ENCODE data around the gene SERPINA5.

Gene SERPINA5, protein sequence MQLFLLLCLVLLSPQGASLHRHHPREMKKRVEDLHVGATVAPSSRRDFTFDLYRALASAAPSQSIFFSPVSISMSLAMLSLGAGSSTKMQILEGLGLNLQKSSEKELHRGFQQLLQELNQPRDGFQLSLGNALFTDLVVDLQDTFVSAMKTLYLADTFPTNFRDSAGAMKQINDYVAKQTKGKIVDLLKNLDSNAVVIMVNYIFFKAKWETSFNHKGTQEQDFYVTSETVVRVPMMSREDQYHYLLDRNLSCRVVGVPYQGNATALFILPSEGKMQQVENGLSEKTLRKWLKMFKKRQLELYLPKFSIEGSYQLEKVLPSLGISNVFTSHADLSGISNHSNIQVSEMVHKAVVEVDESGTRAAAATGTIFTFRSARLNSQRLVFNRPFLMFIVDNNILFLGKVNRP

DNA sequence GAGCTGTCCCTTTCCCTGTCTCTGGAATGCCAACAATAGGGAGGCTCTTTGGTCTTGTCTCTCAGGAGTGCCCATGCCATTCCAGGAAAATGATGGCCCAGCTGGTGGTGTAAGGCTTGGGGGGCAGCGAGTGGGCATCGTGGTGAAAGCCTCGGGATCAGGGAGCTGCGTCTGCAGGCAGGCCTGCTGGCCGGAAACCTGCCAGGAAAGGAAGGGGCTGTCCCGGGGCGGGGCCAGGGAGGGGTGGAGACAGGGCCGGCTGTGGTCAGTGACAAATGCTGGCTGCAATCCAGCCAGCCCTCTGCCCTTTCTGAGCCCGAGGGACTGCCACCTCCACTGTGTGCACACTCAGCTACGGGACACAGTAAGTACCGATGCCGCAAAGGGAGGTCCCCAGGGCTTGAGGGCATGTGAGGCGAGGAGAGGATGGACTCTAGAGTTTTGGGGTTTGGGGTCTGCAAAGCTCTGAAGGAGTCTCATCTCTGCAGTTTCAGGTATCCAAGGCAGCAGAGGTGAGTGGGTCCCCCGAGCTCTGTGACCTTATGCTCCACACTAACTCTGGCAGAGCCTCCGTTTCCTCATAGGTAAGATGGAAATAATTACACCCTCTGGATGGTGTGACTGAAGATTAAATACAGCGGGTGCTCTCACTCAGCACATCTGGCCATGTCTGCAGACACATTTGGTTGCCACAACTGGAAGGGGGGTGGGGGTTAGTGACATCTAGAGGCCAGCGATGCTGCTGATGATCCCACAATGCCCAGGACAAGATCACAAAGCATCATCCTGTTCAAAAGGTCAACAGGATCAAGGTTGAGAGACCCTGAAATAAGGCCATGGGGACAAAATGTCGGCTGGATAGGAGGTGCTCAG is at the start of gene SERPINA5:
Gene SERPINA5 (plus strand): TSS at position 300 of the 873 bp plus-strand sequence. CDS start 5,937 bp downstream, outside the sequence.
- DNase-seq, result no peak

DNA sequence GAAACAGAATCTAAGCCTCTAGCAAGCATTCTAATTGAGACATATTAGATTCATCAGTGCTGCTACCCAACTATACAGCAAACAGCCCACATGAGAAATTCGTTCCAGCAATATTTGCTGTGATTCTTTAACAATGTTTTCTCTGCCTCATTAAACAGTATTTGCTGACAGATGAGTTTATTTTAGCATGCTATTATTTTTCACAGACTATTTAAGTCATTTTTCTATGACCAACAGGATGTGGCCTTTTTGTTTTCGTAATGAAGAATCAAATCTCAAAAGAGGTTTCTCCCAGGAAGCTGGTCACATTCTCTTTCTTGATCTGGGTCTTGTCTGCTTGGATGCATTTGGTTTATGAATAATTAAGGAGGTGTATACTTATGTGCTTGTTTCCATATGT is 48.8 kb upstream of the SERPINA5 start:
- no peak for DNase-seq

DNA sequence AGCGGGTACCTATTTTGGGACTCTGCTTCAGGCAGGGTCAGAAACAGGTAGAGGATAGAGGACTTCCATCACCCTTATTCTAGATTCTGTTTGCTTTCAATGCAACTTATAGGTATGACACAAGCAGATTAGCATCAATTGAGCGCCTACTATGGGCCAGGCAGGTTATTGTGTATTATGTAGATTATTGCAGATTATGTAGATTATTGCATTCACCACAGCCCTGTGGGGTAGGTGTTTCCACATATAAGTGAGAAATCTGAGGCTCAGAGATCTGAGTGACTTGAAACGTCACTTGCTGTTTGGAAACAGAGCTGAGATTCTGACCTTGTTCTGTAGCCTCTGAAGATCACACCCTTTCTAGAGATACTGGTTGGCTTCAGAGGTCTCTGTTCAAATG is 45.7 kb upstream of the SERPINA5 start:
- no peak for DNase-seq

DNA sequence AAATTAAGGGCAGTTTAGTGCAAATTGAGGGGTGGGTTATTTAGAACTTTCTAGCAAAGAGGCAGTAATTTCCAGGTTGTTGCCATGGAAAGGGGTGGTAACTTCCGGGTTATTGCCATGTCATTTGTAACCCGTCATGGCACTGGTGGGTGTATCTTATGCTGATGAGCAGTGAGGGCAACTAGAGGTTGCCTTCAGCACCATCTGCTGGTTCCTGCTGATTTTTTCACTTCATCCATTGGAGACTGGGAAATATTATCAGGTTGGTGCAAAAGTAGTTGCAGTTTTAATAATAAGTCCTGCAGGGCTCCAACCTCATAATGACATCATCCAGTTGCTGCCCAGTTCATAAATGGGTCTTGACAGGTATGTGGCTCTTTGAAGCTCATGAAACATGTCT is 44.4 kb upstream of the SERPINA5 start:
- DNase-seq, result no peak

DNA sequence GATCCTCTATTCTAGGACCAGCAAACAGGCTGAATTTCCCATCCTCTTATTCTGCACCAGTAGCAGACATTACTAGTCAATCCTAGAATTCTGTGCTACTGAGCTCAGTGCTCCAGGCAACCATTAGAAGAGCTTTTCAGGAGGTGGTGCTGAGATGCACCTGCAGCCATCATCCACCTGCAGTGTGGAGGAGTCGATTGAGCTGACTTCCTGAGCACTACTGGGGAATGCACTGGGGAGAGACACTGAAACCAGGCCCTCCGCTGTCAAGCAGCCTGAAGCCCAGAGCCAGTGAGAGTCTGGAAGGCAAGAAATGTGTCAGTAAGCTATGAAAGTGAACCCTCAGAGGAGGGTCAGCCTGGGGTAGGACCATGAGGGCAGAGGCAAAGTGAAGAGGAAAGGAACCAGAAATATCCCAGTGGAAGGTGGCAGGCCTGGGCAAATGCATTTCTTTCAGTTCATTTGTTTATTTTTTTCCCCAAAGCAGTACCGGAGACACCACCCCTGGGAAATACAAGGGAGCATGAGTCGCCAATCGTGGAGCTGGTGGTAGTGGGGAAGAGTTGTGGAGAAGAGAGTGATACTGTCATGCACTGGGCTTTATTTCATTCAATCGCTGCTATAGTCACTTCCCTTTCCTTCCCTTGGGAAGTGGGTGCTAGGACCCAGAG is 43.0 kb upstream of the SERPINA5 start:
- no peak for DNase-seq

DNA sequence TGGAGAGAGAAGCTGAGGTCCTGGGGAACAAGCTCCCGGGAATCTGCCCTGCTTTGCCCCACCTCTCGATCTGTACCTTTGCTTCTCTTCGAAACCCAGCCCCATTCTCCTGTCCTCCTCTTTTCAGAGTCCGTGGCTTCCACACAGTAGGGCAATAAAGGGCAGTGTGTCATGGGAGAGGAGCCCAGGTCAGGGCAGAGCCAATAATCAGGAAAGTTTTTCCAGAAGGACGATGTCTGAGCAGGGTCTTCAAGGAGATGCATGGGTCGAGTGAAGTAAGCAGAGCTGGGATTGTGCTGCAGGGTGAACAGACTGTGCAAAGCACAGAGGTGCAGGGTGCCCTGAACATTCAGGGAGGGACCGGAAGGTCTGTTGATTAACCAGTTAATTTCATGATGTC is 42.0 kb upstream of the SERPINA5 start:
- no peak for DNase-seq

DNA sequence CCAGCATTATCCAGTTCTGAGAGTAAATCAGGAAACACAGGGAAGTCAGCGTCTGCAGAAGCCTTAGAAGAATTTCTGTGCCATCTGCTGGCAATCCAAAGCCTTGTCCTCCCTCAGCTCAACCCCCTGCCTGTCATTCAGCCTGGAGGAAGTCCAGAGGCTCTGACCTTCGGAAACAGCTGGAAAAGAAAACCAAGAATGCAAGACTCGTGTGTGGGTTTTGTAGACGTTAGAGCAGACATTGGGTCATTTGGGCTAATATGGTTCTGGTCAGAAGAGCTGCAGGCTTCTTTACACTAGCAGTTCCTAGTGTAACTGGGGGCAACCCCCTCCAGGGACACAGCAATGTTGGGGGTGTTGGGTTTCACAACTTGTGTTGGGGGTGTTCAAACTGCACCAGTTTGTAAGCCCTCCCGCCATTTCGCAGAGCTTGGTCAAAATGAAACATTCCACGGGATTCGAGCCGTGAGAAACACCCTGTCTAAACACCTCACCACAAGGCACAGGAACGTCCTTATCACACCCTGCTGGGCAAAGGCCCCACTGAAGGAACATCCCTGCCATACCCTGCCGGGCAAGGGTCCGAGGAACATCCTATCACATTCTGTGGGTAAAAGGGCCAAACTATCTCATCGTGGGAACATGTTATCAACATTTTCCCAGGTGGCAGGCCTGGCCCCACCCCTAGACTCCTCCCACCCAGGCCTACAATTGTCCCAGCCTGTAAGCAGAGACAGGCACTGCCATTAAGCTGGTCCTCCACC is 41.0 kb upstream of the SERPINA5 start:
- DNase-seq, result no peak

DNA sequence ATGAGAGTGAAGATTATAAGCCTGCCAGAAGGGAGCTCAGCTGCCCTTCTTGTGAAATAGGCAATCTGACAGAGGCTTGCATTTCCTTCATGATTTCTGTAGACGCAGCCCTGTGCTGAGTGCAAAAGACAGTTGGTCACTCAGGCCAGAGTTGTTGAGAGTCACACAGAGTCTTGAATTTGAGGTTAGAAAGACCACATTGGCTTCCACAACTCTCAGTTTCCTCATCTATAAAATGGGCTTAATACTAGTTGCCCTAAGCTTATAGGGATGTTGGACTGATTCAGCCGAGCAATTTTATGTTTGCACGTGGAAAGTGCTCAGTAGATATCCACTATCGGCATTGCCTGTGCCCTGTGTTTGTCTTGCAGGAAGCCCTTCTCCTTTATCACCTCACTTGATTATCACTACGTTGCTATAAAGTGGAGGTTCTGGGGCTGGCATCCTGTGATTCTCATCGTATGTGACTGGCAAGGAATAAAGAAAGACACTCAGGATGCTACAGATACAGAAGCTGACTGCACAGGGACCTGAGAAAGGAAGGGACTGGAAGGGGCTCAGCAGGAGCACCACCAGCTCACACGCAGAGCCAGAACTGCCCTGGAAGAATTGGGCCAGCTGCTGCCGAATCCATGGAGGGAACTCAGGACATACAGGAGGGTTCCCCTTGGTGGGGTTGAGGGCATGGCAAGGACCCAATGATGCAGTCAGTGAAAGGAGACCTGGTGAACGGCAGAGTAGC is 39.8 kb upstream of the SERPINA5 start:
- DNase-seq, result no peak

DNA sequence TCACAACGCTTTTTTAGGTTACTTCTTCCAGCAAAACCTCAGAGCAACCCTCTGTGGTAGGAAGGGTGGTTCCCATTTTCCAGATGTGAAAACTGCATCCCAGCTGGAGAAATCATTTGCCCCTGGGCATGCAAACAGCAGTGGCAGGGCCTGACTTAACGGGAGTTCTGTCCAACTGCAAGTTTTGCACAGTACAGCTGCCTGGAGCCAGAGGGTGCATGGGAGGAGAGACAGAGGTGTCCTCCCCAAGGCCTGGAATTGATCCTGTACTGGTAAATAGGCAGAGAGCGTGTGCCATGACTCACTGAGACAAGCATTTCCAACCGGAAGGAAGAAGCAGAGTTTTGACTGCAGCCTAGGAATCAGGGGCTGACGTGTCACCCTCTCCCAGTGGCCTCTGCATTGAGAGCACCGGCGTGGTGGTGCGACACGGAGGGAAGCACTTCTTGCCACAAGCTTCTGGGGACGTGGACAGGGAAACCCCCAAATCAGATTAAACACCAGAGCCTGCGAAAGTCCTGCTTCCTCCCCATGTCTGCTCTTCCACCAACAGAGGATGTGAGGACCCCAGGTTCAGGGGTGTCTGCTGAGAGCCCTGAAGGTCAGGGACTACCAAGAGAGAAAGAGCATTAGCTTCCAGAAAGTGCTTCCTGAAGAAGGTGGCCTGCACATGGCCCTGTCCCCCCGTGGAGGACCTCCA is 39.0 kb upstream of the SERPINA5 start:
- no peak for DNase-seq

DNA sequence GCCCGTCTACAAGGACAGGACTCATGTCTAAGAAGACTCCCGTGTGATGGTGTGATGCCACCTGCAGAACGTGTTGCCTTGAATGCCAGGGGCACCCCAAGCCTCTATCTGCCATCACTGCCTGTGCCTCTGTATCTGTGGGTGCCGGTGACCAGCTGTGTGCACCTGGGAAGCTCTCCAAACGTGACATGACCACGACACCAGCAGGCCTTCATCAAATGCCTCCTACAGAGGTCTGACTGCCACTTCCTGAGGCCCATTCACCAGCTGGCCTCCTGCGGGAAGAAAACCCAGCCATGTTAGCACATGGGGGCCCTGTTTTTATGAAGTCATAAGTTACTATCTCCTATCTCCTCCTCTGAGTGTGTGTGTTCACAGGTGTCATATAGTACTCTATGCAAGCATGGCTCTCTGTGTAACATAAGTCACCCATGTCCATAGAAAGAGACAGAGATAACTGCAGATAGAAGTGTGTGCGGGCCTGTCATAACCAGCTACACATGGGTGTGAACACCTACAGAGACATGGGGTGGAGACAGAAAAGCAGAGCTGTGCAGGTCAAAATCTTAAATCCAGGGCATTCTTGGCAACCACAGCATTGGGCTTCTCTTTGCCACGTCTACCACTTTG is 38.3 kb upstream of the SERPINA5 start:
- no peak for DNase-seq

DNA sequence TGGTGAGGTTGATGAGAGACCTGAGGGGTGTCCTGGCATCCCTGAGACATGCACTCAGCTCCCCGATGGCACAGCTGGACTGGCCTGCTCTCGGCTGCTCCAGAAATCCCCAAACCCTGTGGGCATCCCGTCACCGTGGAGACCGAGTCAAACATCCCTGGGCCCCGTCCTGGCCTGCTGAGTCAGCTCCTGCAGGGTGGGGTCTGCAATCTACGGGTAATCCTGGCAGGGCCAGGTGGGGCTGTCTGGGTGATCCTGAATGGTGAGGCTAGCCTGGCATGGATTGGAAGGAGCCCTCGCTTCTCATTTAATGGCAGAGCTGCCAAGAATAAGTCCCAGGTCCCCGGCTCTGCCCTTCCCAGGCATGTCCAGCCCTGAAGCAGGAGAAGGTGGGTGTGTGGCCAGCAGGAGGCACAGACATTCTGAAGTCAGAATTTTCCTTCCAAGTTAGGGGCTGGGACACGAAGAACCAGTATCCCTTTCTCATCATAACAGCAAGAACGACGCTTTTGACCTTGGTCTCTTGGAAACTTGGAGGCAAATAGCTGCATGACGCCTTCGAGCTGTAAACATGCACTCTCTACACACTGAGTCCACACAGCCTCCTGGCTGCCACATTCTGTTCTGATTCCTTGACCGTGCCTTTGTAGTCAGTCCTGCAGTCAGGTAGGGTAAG is 37.6 kb upstream of the SERPINA5 start:
- no peak for DNase-seq

DNA sequence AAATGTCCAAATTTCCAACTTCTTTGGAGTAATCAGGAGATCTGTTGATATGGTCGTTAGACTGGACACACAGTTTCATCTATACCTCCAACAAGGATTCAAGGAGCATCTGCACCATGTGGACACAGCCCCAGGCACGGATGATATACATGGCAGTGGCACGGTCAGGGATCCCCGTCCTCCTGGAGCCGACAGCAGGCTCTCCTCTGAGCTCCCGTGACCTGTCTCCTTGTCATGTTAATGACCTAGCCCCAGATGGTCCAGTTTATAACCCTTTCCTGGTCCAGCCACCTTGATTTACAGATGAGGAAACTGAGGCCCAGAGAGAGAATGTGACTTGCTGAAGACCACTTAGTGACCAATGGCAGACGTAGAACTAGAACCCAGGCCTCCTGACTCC is 36.5 kb upstream of the SERPINA5 start:
- DNase-seq, result no peak

DNA sequence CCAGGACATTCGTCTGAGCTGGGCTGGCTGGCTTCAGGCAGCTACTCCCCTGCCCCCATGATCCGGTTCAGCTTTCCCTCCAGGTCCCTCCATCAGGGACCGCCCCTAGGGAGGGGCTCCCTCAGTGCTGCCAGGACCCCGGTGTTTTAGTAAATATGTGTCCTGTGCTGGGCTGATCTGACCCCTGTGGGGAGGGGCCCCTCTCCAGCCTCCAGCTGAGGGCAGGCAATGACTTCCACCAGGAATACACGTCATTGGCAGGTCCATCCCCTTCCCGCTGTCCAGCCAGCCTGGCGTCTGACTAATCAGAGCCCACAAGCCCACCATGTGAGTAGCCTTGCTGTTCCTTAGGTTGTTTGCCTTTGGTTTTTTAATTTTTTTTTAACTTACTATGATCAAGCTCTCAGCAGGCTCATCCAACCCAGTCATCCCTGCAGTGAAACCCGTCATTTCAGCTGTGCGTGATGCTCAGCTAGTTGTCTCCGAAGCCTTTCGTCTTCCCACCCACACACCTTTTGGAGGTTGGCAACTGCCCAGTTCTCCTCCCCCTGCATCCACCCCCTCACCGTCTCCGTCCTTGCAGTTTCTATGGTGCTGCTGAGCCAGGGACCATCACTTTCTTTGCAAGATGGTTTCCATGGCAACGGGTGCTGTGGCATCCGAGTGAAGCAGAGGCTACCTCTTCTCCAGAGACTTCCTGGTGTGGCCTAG is 35.9 kb upstream of the SERPINA5 start:
- DNase-seq, result no peak

DNA sequence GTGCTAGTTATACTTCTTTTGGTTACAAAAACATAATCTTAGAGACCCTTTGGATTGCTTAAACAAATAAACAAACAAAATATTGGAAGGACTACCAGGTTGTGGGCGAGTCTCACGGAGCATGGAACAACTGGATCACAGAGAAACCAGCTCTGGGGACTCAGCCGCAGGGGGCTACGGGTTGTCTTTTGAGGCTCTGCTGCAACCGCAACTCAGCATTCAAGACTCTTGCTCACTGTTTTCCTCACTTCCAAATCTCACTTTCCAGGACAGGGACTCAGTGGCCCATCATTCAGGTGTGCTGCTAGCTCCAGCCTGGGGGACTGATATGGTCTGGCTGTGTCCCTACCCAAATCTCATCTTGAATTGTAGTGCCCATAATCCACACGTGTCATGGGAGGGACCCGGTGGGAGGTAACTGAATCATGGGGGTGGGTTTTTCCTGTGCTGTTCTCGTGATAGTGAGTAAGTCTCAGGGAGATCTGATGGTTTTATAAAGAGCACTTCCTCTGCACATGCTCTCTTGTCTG is 34.0 kb upstream of the SERPINA5 start:
- DNase-seq, result no peak

DNA sequence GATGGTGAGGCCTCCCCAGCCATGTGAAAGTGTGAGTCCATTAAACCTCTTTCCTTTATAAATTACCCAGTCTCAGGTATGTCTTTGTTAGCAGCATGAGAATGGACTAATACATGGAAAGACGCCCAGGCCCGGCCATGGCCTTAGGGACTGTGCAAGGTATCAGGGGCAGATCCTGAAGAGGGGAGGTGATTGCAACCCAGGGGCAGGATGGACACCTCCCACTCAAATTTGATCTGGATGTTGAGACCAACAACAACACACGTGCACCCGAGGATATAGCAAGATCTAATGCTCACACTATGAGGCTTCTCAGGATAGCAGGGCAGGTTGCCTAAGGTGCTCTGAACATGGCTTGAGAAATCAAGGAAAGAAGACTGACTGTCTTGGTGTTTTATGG is 33.5 kb upstream of the SERPINA5 start:
- DNase-seq, result no peak

DNA sequence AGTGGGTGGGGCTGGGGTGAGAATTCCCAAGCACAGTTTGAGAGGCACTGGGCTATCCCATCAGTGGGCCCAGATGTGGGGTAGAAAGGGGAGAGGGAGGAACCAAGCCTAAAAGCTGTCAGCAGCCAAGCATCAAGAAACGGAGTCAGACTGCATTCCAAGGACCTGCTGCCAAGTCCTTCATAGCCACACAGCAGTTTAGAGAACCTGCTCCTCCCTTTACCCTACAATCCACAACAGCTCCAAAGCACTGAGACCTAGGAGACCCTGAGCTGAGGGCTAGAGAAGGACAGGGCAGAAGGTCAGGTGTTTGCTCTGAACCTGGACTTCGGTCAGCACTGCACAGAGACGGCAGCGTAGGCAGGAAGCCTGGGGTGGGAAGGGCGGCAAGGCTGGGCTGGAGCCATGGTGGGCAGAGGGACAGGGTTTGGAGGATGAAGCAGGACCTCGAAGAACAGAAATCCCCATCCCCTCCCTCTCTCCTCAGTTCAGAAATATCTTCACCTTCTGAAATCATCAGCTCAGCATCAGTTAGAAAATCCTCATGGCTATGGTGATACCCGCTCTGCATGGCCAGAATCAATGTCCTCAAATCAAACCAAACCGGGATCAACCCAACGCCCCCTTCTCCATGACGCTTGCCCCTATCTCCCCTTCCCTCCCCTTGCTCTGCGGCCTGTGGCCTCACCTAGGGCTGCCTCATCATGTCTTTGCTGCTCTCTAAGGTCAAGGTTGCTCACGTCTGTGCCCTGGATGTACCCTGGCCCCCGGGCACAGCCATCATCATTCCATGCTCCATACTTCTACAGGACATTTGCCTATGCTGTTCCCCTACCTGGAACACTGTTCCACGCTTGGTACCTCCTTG is 32.9 kb upstream of the SERPINA5 start:
- DNase-seq, result no peak

DNA sequence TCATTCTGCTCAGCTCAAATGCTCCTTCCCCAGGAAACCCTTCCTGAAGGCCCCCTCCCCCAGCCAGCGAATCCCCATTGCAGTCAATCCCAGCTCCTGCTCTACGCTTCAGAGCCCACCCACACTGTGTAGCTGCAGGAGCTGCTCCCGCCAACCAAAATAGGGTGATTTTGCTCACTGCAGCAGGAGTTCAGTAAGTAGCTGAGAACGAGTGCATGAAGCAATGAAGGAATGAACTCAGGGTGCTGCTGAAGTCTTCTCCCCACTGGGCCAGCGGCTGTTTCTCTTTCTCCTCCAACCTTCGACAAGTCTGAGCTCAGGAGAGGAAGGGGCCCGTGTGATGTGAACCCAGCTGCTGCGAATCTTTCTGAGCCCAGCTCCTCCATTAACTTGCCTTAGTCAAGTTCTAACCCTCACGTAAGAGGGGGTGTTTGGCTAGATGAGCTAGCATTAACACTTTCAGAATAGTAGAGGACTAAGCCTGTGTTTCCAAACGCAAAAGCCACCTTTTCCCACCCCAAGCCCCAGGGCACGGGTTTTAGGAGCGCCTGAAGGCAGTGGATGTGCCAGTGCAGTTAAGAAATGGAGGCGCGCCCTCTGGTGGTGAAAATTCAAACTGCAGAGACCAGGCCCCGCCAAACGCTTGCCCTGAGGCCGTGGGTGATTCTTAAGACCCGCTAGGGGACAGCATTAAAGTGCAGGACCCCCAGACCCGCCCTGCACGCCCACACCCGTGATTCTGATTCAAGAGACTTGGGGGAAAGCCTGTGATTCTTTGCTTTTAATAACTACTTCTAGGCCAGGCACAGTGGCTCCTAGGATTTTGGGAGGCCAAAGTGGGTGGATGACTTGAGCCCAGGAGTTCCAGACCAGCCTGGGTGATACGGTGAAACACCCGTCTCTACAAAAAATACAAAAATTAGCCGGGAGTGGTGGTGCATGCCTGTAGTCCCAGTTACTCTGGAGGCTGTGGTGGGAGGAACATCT is 31.9 kb upstream of the SERPINA5 start:
- no peak for DNase-seq

Measured in CD4-positive, alpha-beta T cell treated with Interferon gamma for 1 hour (primary cell).